GM21515 (cell line): ENCODE measurements around the gene CCDC82.

Experiments
- ATAC-seq: cut with Tn5 transposase; IDR thresholded peaks from one replicate; pipeline ENCODE4 v1.9.1; 2021; ENCODE audit not compliant: unreplicated experiment

The CCDC82 gene

GRCh38 chr11:96365493-96365892, 24.2 kb downstream of the CCDC82 start:
- ATAC-seq, result no peak

GRCh38 chr11:96361778-96362177, 27.9 kb downstream of the CCDC82 start:
- ATAC-seq, result no peak

GRCh38 chr11:96358321-96358720, 31.4 kb downstream of the CCDC82 start:
- ATAC-seq, result no peak

- ATAC-seq, result no peak
These were observed 31.9 kb downstream of the CCDC82 start for GRCh38 chr11:96357794-96358193.

- ATAC-seq, result no peak
These were observed 32.9 kb downstream of the CCDC82 start for GRCh38 chr11:96356848-96357247.

GRCh38 chr11:96342961-96343711, 46.6 kb downstream of the CCDC82 start, which contains the start of gene MAML2:
MAML2 (minus strand) TSS chr11:96343195; CDS start chr11:96341895, 1,300 bp downstream.
- peak; percentile 86 for ATAC-seq

GRCh38 chr11:96342014-96342960, 47.4 kb downstream of the CCDC82 start:
- no peak for ATAC-seq

GRCh38 chr11:96341211-96342013, 48.3 kb downstream of the CCDC82 start:
- peak; percentile 31 for ATAC-seq

GRCh38 chr11:96340555-96340885, 49.2 kb downstream of the CCDC82 start:
- ATAC-seq, result no peak

- ATAC-seq, result no peak
These were observed 49.8 kb downstream of the CCDC82 start for GRCh38 chr11:96339706-96340554.

GRCh38 chr11:96338910-96339705, 50.6 kb downstream of the CCDC82 start:
- peak; percentile 39 for ATAC-seq

- ATAC-seq, result peak; percentile 38
These were observed 51.9 kb downstream of the CCDC82 start for GRCh38 chr11:96337541-96338431.

GRCh38 chr11:96335388-96335787, 54.3 kb downstream of the CCDC82 start:
- ATAC-seq, result no peak

GRCh38 chr11:96334219-96334618, 55.5 kb downstream of the CCDC82 start:
- no peak for ATAC-seq

- ATAC-seq, result no peak
These were observed 56.5 kb downstream of the CCDC82 start for GRCh38 chr11:96333191-96333719.

- no peak for ATAC-seq
These were observed 57.5 kb downstream of the CCDC82 start for GRCh38 chr11:96332126-96332771.

- ATAC-seq, result no peak
These were observed 58.0 kb downstream of the CCDC82 start for GRCh38 chr11:96331699-96332116.

- ATAC-seq, result no peak
These were observed 59.2 kb downstream of the CCDC82 start for GRCh38 chr11:96330511-96330859.
